OCI-LY7 (cell line): ENCODE data around the gene CYP2W1. TPM values are rescaled to one million over a fixed set of nuclear protein-coding genes. Genes with fewer than 3 reads are reported as not detected.

Experiments
- BruUV-seq: library from RNA; stranded (reverse); fragments of 400-500 nt; replicated peaks from 2 replicates; lab custom pipeline; 2021; lab: Mats Ljungman, UMichigan
- CTCF ChIA-PET: fragments of 300-600 bp; sonication (Branson Sonifier 250); formaldehyde crosslinking; loops from one replicate; lab custom pipeline; 2022; ENCODE audit warnings: antibody characterized with exemption; ENCODE audit not compliant: unreplicated experiment; lab: Charles Lee
- POLR2A ChIA-PET: fragments of 300-600 bp; sonication (Branson Sonifier 250); formaldehyde crosslinking; loops from one replicate; lab custom pipeline; 2022; ENCODE audit warnings: antibody characterized with exemption; lab: Charles Lee
- DNase-seq: peaks from one replicate; pipeline ENCODE4 v3.0.0-alpha.2; 2015; ENCODE audit warnings: low spot score
- H2AFZ ChIP-seq: fragments of 200-600 bp; sonication (generic), shearing (Covaris generic); 2 replicates; pipeline ENCODE4 v1.6.1; 2014; ENCODE audit warnings: mild to moderate bottlenecking, antibody characterized with exemption, low read length, moderate library complexity
- H3K27ac ChIP-seq: fragments of 200-600 bp; sonication (generic); 2 replicates; pipeline ENCODE4 v1.5.1; 2014; ENCODE audit warnings: mixed run types, low read depth, mild to moderate bottlenecking, moderate library complexity, low read length, inconsistent platforms; ENCODE audit not compliant: poor library complexity, severe bottlenecking
- H3K36me3 ChIP-seq: fragments of 200-600 bp; sonication (generic); 2 replicates; pipeline ENCODE4 v1.6.1; 2014; ENCODE audit warnings: mild to moderate bottlenecking, antibody characterized with exemption, low read length, moderate library complexity, mixed read lengths; ENCODE audit not compliant: insufficient read depth
- H3K4me1 ChIP-seq: fragments of 200-600 bp; sonication (generic); 2 replicates; pipeline ENCODE4 v1.5.1; 2014; ENCODE audit warnings: mild to moderate bottlenecking, low read length; ENCODE audit not compliant: insufficient read depth, poor library complexity, severe bottlenecking
- H3K4me2 ChIP-seq: fragments of 200-600 bp; sonication (generic); 2 replicates; pipeline ENCODE4 v1.6.1; 2014; ENCODE audit warnings: mild to moderate bottlenecking, low read length
- H3K4me3 ChIP-seq: fragments of 200-600 bp; sonication (generic); 2 replicates; pipeline ENCODE4 v1.5.1; 2014; ENCODE audit warnings: mild to moderate bottlenecking, low read depth, low read length; ENCODE audit not compliant: poor library complexity, severe bottlenecking
- H3K79me2 ChIP-seq: fragments of 200-600 bp; sonication (generic); 2 replicates; pipeline ENCODE4 v1.6.1; 2016; ENCODE audit warnings: low read depth, mild to moderate bottlenecking, low read length, moderate library complexity, mixed read lengths; ENCODE audit not compliant: insufficient read depth
- H3K9me2 ChIP-seq: fragments of 200-600 bp; sonication (generic); 2 replicates; pipeline ENCODE4 v1.6.1; 2016; ENCODE audit warnings: mild to moderate bottlenecking, low read length, mixed read lengths; ENCODE audit not compliant: insufficient read depth
- H3K9me3 ChIP-seq: fragments of 200-600 bp; sonication (generic); 2 replicates; pipeline ENCODE4 v1.6.1; 2014; ENCODE audit warnings: mild to moderate bottlenecking, mixed run types, low read length, mixed read lengths
- H4K20me1 ChIP-seq: fragments of 200-600 bp; sonication (generic); 2 replicates; pipeline ENCODE4 v1.6.1; 2014; ENCODE audit warnings: mild to moderate bottlenecking, antibody characterized with exemption, low read length, moderate library complexity, mixed read lengths; ENCODE audit not compliant: insufficient read depth
- EZH2phosphoT487 ChIP-seq: fragments of 200-600 bp; sonication (generic); IDR thresholded peaks from 2 replicates; pipeline ENCODE4 v1.6.1; 2018; ENCODE audit warnings: low read depth, borderline replicate concordance, mild to moderate bottlenecking, mixed run types, antibody characterized with exemption, low read length, moderate library complexity, mixed read lengths
- intact Hi-C: fragments of 100-400 bp; cut with micrococcal nuclease; formaldehyde crosslinking; loops from one replicate; pipeline ENCODE4 v1.10.0; 2022; ENCODE audit not compliant: unreplicated experiment
- total RNA-seq, 2 experiments: library from RNA; depleted of rRNA in 1 of 2; stranded (reverse); fragments of >200 nt in 1 of 2; shearing (Covaris generic) in 1 of 2; gene quantifications; 2 replicates each; pipeline ENCODE4 v1.2.3, GENCODE V29; 2014 to 2022
- TF ChIP-seq, protein P1 (sequence below): fragments of 200-600 bp; sonication (generic); conservative IDR thresholded peaks from 2 replicates; pipeline ENCODE4 v1.5.1; 2014; ENCODE audit warnings: mild to moderate bottlenecking, antibody characterized with exemption, low read length, moderate library complexity, mixed read lengths

The CYP2W1 gene
- total RNA-seq, 2 experiments from 2014 or later, result 1.3 TPM; not detected in 1

DNA sequence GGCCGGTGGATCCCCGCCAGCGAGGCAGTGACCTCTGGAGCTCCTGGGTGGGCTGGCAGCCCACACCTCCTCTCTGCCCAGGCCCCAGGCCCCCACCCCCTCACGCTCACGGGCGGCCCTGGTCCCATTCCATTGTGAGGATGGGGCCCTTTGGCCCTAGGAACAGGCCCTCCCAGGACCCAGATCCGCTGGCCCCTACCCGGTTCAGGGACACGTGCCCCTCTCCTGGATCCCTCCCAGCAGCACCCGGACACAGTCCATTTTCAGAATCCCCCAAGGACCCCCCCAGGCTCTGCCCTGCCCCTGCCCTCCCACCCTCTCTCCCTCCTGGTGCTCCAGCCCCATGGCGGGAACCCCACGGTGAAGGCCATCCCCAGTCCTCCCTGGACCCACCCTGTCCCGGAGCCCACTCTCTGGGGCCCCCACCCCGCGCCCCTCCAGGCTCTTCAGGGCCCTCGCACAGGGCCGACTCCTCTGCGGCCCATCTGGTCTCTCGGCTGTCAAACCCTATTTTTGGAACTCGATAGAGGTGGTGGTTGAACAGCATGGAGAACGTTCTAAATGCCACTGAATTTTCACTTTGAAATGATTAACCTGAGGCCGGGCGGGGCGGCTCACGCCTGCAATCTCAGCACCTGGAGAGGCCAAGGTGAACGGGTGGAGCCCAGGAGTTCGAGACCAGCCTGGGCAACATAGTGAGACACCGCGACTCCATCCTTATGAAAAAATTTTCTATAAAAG lies 36.6 kb upstream of the CYP2W1 start:
- TF ChIP-seq, protein P1, sequence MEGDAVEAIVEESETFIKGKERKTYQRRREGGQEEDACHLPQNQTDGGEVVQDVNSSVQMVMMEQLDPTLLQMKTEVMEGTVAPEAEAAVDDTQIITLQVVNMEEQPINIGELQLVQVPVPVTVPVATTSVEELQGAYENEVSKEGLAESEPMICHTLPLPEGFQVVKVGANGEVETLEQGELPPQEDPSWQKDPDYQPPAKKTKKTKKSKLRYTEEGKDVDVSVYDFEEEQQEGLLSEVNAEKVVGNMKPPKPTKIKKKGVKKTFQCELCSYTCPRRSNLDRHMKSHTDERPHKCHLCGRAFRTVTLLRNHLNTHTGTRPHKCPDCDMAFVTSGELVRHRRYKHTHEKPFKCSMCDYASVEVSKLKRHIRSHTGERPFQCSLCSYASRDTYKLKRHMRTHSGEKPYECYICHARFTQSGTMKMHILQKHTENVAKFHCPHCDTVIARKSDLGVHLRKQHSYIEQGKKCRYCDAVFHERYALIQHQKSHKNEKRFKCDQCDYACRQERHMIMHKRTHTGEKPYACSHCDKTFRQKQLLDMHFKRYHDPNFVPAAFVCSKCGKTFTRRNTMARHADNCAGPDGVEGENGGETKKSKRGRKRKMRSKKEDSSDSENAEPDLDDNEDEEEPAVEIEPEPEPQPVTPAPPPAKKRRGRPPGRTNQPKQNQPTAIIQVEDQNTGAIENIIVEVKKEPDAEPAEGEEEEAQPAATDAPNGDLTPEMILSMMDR, result no peak
- TF ChIP-seq EZH2phosphoT487, result no peak
- H3K79me2 ChIP-seq, result no peaks in the 10 kb centered on the region

DNA sequence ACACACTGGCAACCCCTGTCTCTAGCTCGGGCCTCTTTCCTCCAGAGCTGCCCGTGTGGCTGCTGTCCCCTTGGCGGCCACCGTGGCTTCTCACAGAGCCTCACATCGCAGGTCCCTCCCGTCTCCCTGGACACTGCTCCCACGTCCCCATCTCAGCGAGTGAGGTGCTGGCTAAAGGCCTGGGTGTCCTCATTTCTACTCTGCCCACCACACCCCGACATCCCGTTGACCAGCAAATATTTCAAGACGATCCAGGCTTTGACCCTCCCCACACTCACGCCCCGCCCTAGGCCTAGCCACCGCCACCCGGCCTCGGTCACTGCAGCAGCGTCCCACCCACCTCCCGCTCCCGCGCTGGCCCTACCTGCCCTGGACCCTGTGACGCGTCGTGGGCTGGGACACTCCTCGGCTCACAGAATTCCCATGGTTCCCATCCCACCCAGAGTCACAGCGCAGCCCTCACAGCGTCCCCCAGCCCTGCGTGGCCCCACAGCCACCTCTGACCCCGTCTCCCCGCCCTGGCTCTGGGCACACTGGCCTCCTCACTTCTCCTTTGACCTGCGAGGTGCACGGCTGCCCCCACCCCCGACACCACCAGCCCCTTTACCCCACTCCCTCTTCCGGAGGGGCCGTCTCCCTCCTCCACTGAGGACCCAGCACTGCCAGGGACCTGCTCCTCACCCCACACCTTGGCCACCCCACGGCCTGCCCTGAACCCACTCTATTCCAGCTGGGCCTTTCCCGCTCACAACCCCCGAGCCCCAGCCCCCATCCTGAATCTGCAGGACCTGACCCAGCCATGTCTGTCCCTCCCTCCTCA lies 35.4 kb upstream of the CYP2W1 start:
- CTCF ChIA-PET, result no interaction called here
- POLR2A ChIA-PET, result no interaction called here

More for the DNA sequence above, 36.6 kb upstream of the CYP2W1 start:
- Histone ChIP-seq H3K9me3 (peaks cover 2% of the 10 kb centered on the region; the same call in 1 of the 2 replicates), H3K4me1 (peaks cover 8% of the 10 kb centered on the region), H4K20me1 (no peaks in the 10 kb centered on the region), H2AFZ (no peak overlapping the region), H3K4me2 (no peak overlapping the region), H3K9me2 (no peaks in the 10 kb centered on the region), H3K36me3 (no peaks in the 10 kb centered on the region), H3K27ac (no peak overlapping the region), H3K4me3 (no peak overlapping the region)
- POLR2A ChIA-PET, result interaction anchor here (0.7 kb wide), 1 partner anchor 13 kb away, joined by 8 read pairs; no protein-coding TSS in a partner anchor
- no TSS peak for BruUV-seq
- CTCF ChIA-PET, result no interaction called here
- no peak for DNase-seq
- intact Hi-C loops, result no loop called here

More for the DNA sequence above, 35.4 kb upstream of the CYP2W1 start:
- Histone ChIP-seq H3K9me2 (no peaks in the 10 kb centered on the region), H2AFZ (no peak overlapping the region), H3K4me2 (no peak overlapping the region), H3K9me3 (no peaks in the 10 kb centered on the region), H4K20me1 (no peaks in the 10 kb centered on the region), H3K27ac (no peak overlapping the region), H3K79me2 (no peaks in the 10 kb centered on the region), H3K4me1 (peaks cover 8% of the 10 kb centered on the region), H3K4me3 (no peak overlapping the region), H3K36me3 (no peaks in the 10 kb centered on the region)
- no TSS peak for BruUV-seq
- no peak for DNase-seq
- TF ChIP-seq, protein P1, result no peak
- no peak for TF ChIP-seq EZH2phosphoT487
- intact Hi-C loops, result no loop called here
